ENCODE results near the gene UGT2B17. TPM values are rescaled to one million over a fixed set of nuclear protein-coding genes. Genes with fewer than 3 reads are reported as not detected.

The UGT2B17 gene
- total and polyA plus RNA-seq, 10 of the 15 experiments (the other 5 are each of a cell fraction or from before 2014, with no cell fraction given), result 0.15 TPM; not detected in 9

GRCh38 chr4:68536375-68536774 lies 39.7 kb downstream of the UGT2B17 start:
- Histone ChIP-seq H3K36me3 (ENCODE audit: control insufficient read depth in 2 of 2, insufficient read depth in 2 of 2, low read length in 1 of 2) (no peaks in the 10 kb centered on the region), H3K79me2 (ENCODE audit: control insufficient read depth, insufficient read depth, low read length) (no peaks in the 10 kb centered on the region), H3K4me2 (ENCODE audit: control insufficient read depth, insufficient read depth) (no peak overlapping the region), H3K9ac (ENCODE audit: control insufficient read depth, insufficient read depth, low read length) (no peak overlapping the region), H3K27me3 (replicated peaks in 1 of 2; ENCODE audit: control insufficient read depth in 2 of 2, insufficient read depth in 2 of 2, low read length in 1 of 2) (no peaks in the 10 kb centered on the region), H3K27ac (ENCODE audit: control insufficient read depth, insufficient read depth) (no peak overlapping the region), H3K4me1 (ENCODE audit: control insufficient read depth, insufficient read depth, low read length) (no peaks in the 10 kb centered on the region), H4K20me1 (ENCODE audit: control insufficient read depth, insufficient read depth) (no peaks in the 10 kb centered on the region), H3K9me3 (replicated peaks; ENCODE audit: control insufficient read depth, insufficient read depth, low read length) (no peaks in the 10 kb centered on the region), H3K4me3 (no peak overlapping the region), H2AFZ (ENCODE audit: control insufficient read depth, low read depth, low read length) (no peak overlapping the region)
- no CpG with 5 or more reads among the region's 3 CpGs for WGBS (ENCODE audit: insufficient coverage, insufficient replicate concordance, low lambda C conversion rate, missing lambda C conversion rate)
- intact Hi-C loops (cut with micrococcal nuclease; ENCODE audit: unreplicated experiment), result no loop called here
- ChIA-PET SMC1A (ENCODE audit: uncharacterized antibody, unreplicated experiment) (no interaction called here), CTCF (no interaction called here), POLR2A (no interaction called here), RAD21 (ENCODE audit: unreplicated experiment) (no interaction called here)
- DNase-seq (ENCODE audit: low read depth, low spot score) (no peak), ATAC-seq (no peak), FAIRE-seq (no peak)
- no TSS peak for BruUV-seq (replicated peaks)
- TF ChIP-seq ELK1 (IDR thresholded peaks at IDR 0.05; ENCODE audit: low read depth, low read length), result no peak
- no peak for TF ChIP-seq FOXM1 (IDR thresholded peaks at IDR 0.05; ENCODE audit: low read depth, low read length)
- no peak for TF ChIP-seq CHD1 (IDR thresholded peaks at IDR 0.05; ENCODE audit: low read depth, low read length)
- TF ChIP-seq IRF5 (IDR thresholded peaks at IDR 0.05; ENCODE audit: borderline replicate concordance), result no peak
- TF ChIP-seq PML (IDR thresholded peaks at IDR 0.05; ENCODE audit: low read length), result no peak
- no peak for TF ChIP-seq POLR2AphosphoS5 (IDR thresholded peaks at IDR 0.05; ENCODE audit: low read length)
- no peak for TF ChIP-seq MEF2B (IDR thresholded peaks at IDR 0.05; ENCODE audit: partially characterized antibody, poor library complexity, severe bottlenecking)
- TF ChIP-seq E2F4 (IDR thresholded peaks at IDR 0.05; ENCODE audit: low read depth, low read length), result no peak
- TF ChIP-seq KDM1A (IDR thresholded peaks at IDR 0.05; ENCODE audit: borderline replicate concordance), result no peak
- TF ChIP-seq ZBTB33 (IDR thresholded peaks at IDR 0.05), result no peak
- TF ChIP-seq TARDBP (IDR thresholded peaks at IDR 0.05; ENCODE audit: borderline replicate concordance), result no peak
- TF ChIP-seq IKZF2 (IDR thresholded peaks at IDR 0.05), result no peak
- in situ Hi-C loops (cut with MboI), result no loop called here
